Measurements from ENCODE around the gene CHST7.

DNA sequence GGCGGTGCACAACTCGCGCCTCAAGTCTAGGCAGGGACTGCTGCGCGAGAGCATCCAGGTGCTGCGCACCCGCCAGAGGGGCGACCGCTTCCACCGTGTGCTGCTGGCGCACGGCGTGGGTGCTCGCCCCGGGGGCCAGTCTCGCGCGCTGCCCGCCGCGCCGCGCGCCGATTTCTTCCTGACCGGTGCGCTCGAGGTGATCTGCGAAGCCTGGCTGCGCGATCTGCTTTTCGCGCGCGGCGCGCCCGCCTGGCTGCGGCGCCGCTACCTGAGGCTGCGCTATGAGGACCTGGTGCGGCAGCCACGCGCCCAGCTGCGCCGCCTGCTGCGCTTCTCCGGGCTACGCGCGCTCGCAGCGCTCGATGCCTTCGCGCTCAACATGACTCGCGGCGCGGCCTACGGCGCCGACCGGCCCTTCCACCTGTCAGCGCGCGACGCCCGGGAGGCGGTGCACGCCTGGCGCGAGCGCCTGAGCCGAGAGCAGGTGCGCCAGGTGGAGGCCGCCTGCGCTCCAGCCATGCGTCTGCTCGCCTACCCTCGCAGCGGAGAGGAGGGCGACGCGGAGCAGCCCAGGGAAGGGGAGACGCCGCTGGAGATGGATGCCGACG, 1.3 kb downstream of the CHST7 start:
- TF ChIP-seq EP300 (IDR thresholded peaks at IDR 0.05; ENCODE audit: borderline replicate concordance), result no peak
- no peak for TF ChIP-seq ZBTB7A (IDR thresholded peaks at IDR 0.05; ENCODE audit: low read depth)
- no peak for TF ChIP-seq RAD21 (IDR thresholded peaks at IDR 0.05; ENCODE audit: low read depth)

Measured in Ishikawa (cell line).